Endodermal cell (in vitro differentiated cells): Measurements from ENCODE around the gene TIMM50. TPM values are rescaled to one million over a fixed set of nuclear protein-coding genes. Genes with fewer than 3 reads are reported as not detected.
A peak's percentile ranks its signal among the peaks of the same experiment; 100 is the strongest.

ENCODE experiments used
- DNase-seq: peaks from one replicate; pipeline ENCODE4 v3.0.0-alpha.2; 2017
- H3K27ac ChIP-seq: 2 replicates; pipeline ENCODE4 v1.5.1; 2013; ENCODE audit warnings: mild to moderate bottlenecking, low read depth, low read length, moderate library complexity
- H3K27me3 ChIP-seq: 2 replicates; pipeline ENCODE4 v1.6.1; 2013; ENCODE audit warnings: mild to moderate bottlenecking, low read length, moderate library complexity; ENCODE audit not compliant: insufficient read depth, control insufficient read depth, poor library complexity, severe bottlenecking
- H3K36me3 ChIP-seq: 2 replicates; pipeline ENCODE4 v1.7.0; 2013; ENCODE audit warnings: mild to moderate bottlenecking, low read length, moderate library complexity; ENCODE audit not compliant: control insufficient read depth, insufficient read depth
- H3K4me1 ChIP-seq: one replicate; pipeline ENCODE4 v1.7.0; 2013; ENCODE audit warnings: low read length; ENCODE audit not compliant: control insufficient read depth, insufficient read depth
- H3K4me3 ChIP-seq: 2 replicates; pipeline ENCODE4 v1.5.1; 2013; ENCODE audit warnings: mild to moderate bottlenecking, low read length, moderate library complexity
- H3K9ac ChIP-seq: 2 replicates; pipeline ENCODE4 v1.6.1; 2013; ENCODE audit warnings: mild to moderate bottlenecking, low read length, moderate library complexity; ENCODE audit not compliant: poor library complexity, severe bottlenecking; ENCODE audit errors: extremely low read depth
- H3K9me3 ChIP-seq: 2 replicates; pipeline ENCODE4 v1.6.1; 2013; ENCODE audit warnings: mild to moderate bottlenecking, low read length, moderate library complexity; ENCODE audit not compliant: control insufficient read depth
- H3K27ac Mint-ChIP-seq: 2 replicates; pipeline ENCODE4 v1.8.0; 2020; ENCODE audit warnings: mixed read lengths
- H3K27me3 Mint-ChIP-seq: 2 replicates; pipeline ENCODE4 v1.8.0; 2021; ENCODE audit warnings: mild to moderate bottlenecking, mixed read lengths; ENCODE audit not compliant: insufficient read depth
- H3K36me3 Mint-ChIP-seq: 2 replicates; pipeline ENCODE4 v1.8.0; 2020; ENCODE audit warnings: low read depth, mixed read lengths
- H3K4me1 Mint-ChIP-seq: 2 replicates; pipeline ENCODE4 v1.8.0; 2020; ENCODE audit warnings: mixed read lengths
- H3K4me3 Mint-ChIP-seq: 2 replicates; pipeline ENCODE4 v1.8.0; 2020; ENCODE audit warnings: mild to moderate bottlenecking, moderate library complexity, mixed read lengths
- H3K9me3 Mint-ChIP-seq: 2 replicates; pipeline ENCODE4 v1.8.0; 2020; ENCODE audit warnings: mild to moderate bottlenecking, mixed read lengths
- CTCF ChIP-seq: fragments of 200-600 bp; sonication (generic); conservative IDR thresholded peaks from 2 replicates; pipeline ENCODE4 v1.5.0; 2021; ENCODE audit warnings: antibody characterized with exemption, mild to moderate bottlenecking
- WGBS, 2 experiments: methylation state at CpG; one replicate each; pipeline versions ENCODE4 v1.1.5 to v1.1.7; 2013; ENCODE audit warnings: missing lambda C conversion rate in 2 of 2, mixed read lengths in 1 of 2; ENCODE audit not compliant: insufficient coverage in 1 of 2, insufficient read length in 1 of 2; 5-methylcytosine and 5-hydroxymethylcytosine counted together
- total RNA-seq, 2 donors: library from RNA; stranded (reverse); fragmentation: NEBNext Ultra II Directional in 1 of 2; extraction: Animal tissue kit (Norgen Biotek cat#: 25700) in 1 of 2; gene quantifications; 2 replicates in 1 of 2; 3 replicates in 1 of 2; pipeline ENCODE4 v1.2.1, GENCODE V29; 2021

Gene TIMM50
- total RNA-seq, 2 donors from 2014 or later = 87.8 to 94.6 TPM

GRCh38 chr19:39540333-39540673 lies 59.7 kb downstream of the TIMM50 start:
- no peak overlapping the region for H3K27ac Mint-ChIP-seq
- no peaks in the 10 kb centered on the region for H3K27me3 ChIP-seq
- H3K9me3 ChIP-seq = no peaks in the 10 kb centered on the region
- no peak overlapping the region for H3K9ac ChIP-seq
- no peaks in the 10 kb centered on the region for H3K9me3 Mint-ChIP-seq
- no peak for TF ChIP-seq CTCF
- H3K4me1 Mint-ChIP-seq = peaks cover 24% of the 10 kb centered on the region
- no peaks in the 10 kb centered on the region for H3K4me1 ChIP-seq
- H3K27ac ChIP-seq = no peak overlapping the region
- peaks cover 5% of the 10 kb centered on the region for H3K36me3 ChIP-seq
- peak overlapping the region; percentile 87 for H3K4me3 Mint-ChIP-seq
- peak overlapping the region; percentile 95 for H3K4me3 ChIP-seq
- 33 to 39% methylated on average over 6 to 10 of the region's 10 CpGs for WGBS, 2 experiments
- H3K36me3 Mint-ChIP-seq = no peaks in the 10 kb centered on the region
- H3K27me3 Mint-ChIP-seq = no peaks in the 10 kb centered on the region
- no peak for DNase-seq

Other genes with a start within 250 kb of the TIMM50 start
- gene IFNL3, start 235.8 kb upstream of the TIMM50 start, total RNA-seq = not detected
- gene IFNL4, start 232.0 kb upstream of the TIMM50 start, total RNA-seq = not detected
- not detected for gene IFNL2, start 212.4 kb upstream of the TIMM50 start, total RNA-seq
- gene IFNL1, start 184.4 kb upstream of the TIMM50 start, total RNA-seq = not detected
- gene LRFN1, start 160.0 kb upstream of the TIMM50 start, total RNA-seq = 1 to 10 TPM; 1.5 to 4.0 TPM
- not detected for gene GMFG, start 144.8 kb upstream of the TIMM50 start, total RNA-seq
- gene SAMD4B, start 138.4 kb upstream of the TIMM50 start, total RNA-seq = 100 to 1,000 TPM; 155 to 159 TPM
- gene PAF1, start 89.7 kb upstream of the TIMM50 start, total RNA-seq = 10 to 100 TPM; 28.4 to 28.8 TPM
- gene MED29, start 89.5 kb upstream of the TIMM50 start, total RNA-seq = 10 to 100 TPM; 32.6 to 38.9 TPM
- gene ZFP36, start 74.0 kb upstream of the TIMM50 start, total RNA-seq = 10 to 100 TPM; 16.1 to 23.4 TPM
- 100 to 1,000 TPM; 127 to 160 TPM for gene PLEKHG2, start 68.2 kb upstream of the TIMM50 start, total RNA-seq
- 1,000 to 10,000 TPM; 1,674 to 1,990 TPM for gene RPS16, start 44.9 kb upstream of the TIMM50 start, total RNA-seq
- gene SUPT5H, start 35.3 kb upstream of the TIMM50 start, total RNA-seq = 100 to 1,000 TPM; 130 to 139 TPM
- 1 to 10 TPM; 2.0 to 4.3 TPM for gene DLL3, start 18.1 kb downstream of the TIMM50 start, total RNA-seq
- 10 to 100 TPM in 1 of 2 donors, 1 to 10 TPM in 1; 8.7 to 15.3 TPM for gene SELENOV, start 34.3 kb downstream of the TIMM50 start, total RNA-seq
- gene EID2B, start 52.0 kb downstream of the TIMM50 start, total RNA-seq = 1 to 10 TPM; 1.2 to 3.8 TPM
- 10 to 100 TPM; 24.0 to 29.7 TPM for gene EID2, start 59.3 kb downstream of the TIMM50 start, total RNA-seq
- gene LGALS13, start 121.7 kb downstream of the TIMM50 start, total RNA-seq = not detected
- not detected for gene LGALS16, start 175.1 kb downstream of the TIMM50 start, total RNA-seq
- gene LGALS14, start 223.6 kb downstream of the TIMM50 start, total RNA-seq = not detected